GM10248 (cell line): ENCODE measurements around the gene EPHA7.

Experiments used
- CTCF ChIA-PET: fragments of 300-600 bp; sonication (Branson Sonifier 250); formaldehyde crosslinking; extraction: SDS; loops from one replicate; lab custom pipeline; 2021; ENCODE audit warnings: antibody characterized with exemption; lab: Yijun Ruan, JAX
- POLR2A ChIA-PET: fragments of 350-650 bp; sonication (Branson Sonifier 250); formaldehyde crosslinking; extraction: SDS; loops from one replicate; lab custom pipeline; 2020; ENCODE audit warnings: antibody characterized with exemption; lab: Yijun Ruan, JAX
- DNase-seq: peaks from one replicate; pipeline ENCODE4 v3.0.0; 2012; ENCODE audit errors: extremely low spot score
- CTCF ChIP-seq: IDR thresholded peaks from 2 replicates; pipeline ENCODE4 v1.5.1; 2012; ENCODE audit warnings: mild to moderate bottlenecking, low read depth; ENCODE audit errors: extremely low read depth, missing control alignments, control extremely low read depth

The EPHA7 gene

DNA sequence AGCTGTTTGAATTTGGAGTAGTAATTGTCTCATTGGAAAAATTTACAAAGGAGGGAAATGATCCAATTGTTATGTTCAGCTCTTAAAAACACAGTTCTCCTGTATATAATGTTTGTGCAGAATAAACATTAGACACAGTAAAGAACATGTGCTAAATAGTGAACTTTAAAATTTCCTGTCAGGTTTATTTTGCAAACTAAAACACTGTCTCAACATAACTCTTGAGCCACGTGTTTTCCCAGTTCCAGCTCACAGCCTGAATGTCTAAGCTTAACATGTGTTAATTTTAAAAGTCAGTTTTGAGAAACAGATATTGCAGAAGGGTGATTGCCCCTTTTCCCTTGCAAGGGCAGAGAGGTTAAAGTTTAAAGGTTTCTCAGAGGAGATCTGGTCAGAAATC, 20.6 kb downstream of the EPHA7 start:
- ChIA-PET POLR2A (no interaction called here), CTCF (no interaction called here)
- no peak for DNase-seq
- TF ChIP-seq CTCF: no peak

GRCh38 chr6:93394471-93394870, 24.9 kb downstream of the EPHA7 start:
- no peak for TF ChIP-seq CTCF
- POLR2A ChIA-PET: no interaction called here
- no peak for DNase-seq
- CTCF ChIA-PET: no interaction called here

- ChIA-PET POLR2A (no interaction called here), CTCF (no interaction called here)
- no peak for TF ChIP-seq CTCF
- DNase-seq: no peak
These were observed 25.7 kb downstream of the EPHA7 start for GRCh38 chr6:93393554-93394074.

DNA sequence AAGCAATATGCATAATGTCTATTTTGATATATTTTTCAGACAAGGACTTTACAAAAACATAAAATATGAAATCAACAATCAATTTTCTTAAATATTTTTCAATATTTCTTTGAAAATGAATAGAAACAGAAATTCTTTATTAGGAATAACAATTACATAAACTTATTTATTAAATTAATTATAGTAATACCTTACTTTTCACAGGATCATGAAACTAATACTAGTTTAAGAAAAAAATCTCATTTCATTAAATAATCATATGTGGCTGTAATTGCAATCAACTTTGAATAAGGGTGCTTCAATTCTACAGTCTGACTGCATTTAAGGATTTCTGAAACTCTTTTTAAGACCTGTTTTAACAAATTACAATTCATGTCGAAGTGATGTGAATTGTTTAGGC, 26.6 kb downstream of the EPHA7 start:
- ChIA-PET CTCF (no interaction called here), POLR2A (no interaction called here)
- no peak for TF ChIP-seq CTCF
- no peak for DNase-seq

DNA sequence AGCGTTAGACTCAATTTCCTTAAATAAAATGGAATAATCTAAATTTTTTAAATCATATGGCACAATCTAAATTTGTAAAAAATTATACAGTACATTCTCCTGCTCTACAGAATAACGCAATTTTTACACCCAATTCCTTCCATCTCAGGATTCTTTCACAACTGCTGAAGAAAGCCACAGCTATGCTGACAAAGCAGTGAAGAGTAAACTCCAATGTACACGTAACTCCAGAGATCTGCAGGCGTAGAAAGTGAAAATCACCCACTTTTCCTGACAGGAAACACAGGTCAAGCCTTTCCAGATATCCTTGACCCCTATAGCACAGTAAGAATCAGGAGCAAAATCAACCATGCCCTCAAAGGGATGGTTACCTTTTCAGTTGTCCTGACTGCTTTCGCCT, 27.4 kb downstream of the EPHA7 start:
- CTCF ChIA-PET: no interaction called here
- DNase-seq: no peak
- POLR2A ChIA-PET: no interaction called here
- no peak for TF ChIP-seq CTCF

DNA sequence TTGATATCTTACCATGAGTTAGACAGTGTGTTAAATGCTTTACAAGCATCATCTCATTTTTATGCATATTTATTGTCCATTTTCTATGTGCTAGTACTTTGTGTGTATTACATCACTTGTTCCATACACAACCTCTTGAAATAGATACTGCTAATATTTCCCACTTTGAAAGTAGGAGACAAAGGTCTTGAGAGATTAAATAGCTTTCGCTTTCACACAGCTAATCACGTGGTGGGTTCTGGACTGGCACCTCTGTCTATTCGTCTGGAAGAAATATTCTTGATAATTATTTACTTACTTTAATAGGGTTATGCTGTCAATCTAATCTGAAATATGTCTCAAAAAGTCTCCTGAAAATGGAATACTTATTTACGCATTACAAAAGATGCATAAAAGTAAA, 30.2 kb downstream of the EPHA7 start:
- TF ChIP-seq CTCF: no peak
- ChIA-PET CTCF (no interaction called here), POLR2A (no interaction called here)
- DNase-seq: no peak

GRCh38 chr6:93388070-93388469, 31.3 kb downstream of the EPHA7 start:
- POLR2A ChIA-PET: no interaction called here

More at GRCh38 chr6:93388070-93388469, 31.3 kb downstream of the EPHA7 start:
- CTCF ChIA-PET: no interaction called here
- DNase-seq: no peak
- TF ChIP-seq CTCF: no peak
